OCI-M1 (cell line): ENCODE measurements around the gene ETFBKMT.

Experiments
- DNase-seq: peaks from one replicate; lab custom pipeline; 2025; lab: John Stamatoyannopoulos, UW

Gene ETFBKMT, protein sequence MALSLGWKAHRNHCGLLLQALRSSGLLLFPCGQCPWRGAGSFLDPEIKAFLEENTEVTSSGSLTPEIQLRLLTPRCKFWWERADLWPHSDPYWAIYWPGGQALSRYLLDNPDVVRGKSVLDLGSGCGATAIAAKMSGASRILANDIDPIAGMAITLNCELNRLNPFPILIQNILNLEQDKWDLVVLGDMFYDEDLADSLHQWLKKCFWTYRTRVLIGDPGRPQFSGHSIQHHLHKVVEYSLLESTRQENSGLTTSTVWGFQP

GRCh38 chr12:31659087-31659942 lies at the start of gene ETFBKMT:
Gene ETFBKMT (plus strand): TSS chr12:31659688. CDS start chr12:31661954, 2,266 bp downstream.
- DNase-seq: peak; percentile 98

GRCh38 chr12:31612819-31613218 lies 46.7 kb upstream of the ETFBKMT start:
- no peak for DNase-seq

GRCh38 chr12:31618228-31619025 lies 41.1 kb upstream of the ETFBKMT start:
- peak; percentile 79 for DNase-seq

- no peak for DNase-seq
Observed at GRCh38 chr12:31620311-31620710, 39.2 kb upstream of the ETFBKMT start.

GRCh38 chr12:31622038-31622437 lies 37.5 kb upstream of the ETFBKMT start:
- DNase-seq: peak; percentile 28

GRCh38 chr12:31626270-31626995 lies 33.1 kb upstream of the ETFBKMT start:
- DNase-seq: no peak

- DNase-seq: no peak
Observed at GRCh38 chr12:31627456-31628054, 31.9 kb upstream of the ETFBKMT start.

- peak; percentile 75 for DNase-seq
Observed at GRCh38 chr12:31629756-31630732, 29.4 kb upstream of the ETFBKMT start.

DNA sequence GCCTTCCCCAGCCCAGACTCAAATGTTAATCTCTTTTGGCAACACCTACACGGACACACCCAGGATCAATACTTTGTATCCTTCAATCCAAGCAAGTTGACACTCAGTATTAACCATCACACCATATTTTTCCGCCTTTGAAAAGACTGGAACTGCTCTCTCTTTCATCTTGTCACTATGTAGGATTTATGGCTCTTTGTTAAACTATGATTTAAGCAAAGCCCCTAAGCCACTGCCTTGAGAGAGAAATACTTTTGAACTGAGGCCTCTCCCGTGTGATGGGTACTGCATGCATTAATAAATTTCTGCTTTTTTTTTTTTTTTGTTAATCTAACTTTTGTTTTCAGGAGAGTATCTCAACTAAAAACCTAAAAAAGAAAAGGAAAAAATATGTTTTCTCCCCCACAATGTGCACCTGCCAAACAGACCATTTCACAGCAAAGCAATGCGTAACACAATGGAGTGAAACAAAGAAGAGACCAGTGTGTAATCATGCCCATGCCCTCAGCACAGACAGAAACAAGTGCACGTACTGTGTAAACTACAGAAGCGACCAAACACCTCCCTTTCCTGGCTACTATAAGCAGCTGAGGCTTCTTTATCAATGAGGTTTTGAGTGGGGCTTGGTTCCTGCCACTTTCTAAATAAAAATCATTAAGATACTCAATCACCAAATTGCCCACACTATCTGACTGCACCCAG lies 28.3 kb upstream of the ETFBKMT start:
- DNase-seq: no peak

GRCh38 chr12:31631809-31632208 lies 27.7 kb upstream of the ETFBKMT start:
- DNase-seq: peak; percentile 23

DNA sequence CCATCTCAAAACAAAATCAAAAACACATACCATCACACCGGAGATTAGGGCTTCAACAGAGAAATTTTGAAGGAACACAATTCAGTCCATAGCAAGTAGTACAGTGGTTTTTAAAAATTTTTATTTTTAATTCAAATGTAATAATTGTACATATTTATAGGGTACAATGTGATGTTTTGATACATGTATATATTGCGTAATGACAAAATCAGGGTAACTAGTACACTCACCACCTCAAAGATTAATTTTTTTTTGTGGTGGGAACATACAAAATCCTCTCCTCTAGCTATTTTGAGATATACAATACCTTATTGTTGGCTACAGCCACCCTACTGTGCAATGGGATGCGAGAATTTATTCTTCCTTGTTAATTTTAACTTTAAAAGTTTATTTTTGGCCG lies 26.0 kb upstream of the ETFBKMT start:
- no peak for DNase-seq

DNA sequence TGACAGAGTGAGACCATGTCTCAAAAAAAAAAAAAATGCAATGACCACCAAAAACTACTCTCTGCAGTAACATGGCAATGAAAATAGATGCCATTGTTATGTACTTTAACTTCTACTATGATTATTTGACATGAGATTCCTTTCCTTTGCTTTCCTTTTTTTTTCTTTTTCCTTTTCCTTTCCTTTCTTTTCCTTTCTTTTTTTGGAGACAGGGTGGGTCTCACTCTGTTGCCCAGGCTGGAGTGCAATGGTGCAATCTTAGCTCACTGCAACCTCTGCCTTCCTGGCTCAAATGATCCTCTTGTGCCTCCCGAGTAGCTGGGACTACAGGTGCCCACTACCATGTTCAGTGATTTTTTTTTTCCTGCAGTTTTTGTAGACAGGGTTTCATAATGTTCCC lies 24.9 kb upstream of the ETFBKMT start:
- DNase-seq: no peak

DNA sequence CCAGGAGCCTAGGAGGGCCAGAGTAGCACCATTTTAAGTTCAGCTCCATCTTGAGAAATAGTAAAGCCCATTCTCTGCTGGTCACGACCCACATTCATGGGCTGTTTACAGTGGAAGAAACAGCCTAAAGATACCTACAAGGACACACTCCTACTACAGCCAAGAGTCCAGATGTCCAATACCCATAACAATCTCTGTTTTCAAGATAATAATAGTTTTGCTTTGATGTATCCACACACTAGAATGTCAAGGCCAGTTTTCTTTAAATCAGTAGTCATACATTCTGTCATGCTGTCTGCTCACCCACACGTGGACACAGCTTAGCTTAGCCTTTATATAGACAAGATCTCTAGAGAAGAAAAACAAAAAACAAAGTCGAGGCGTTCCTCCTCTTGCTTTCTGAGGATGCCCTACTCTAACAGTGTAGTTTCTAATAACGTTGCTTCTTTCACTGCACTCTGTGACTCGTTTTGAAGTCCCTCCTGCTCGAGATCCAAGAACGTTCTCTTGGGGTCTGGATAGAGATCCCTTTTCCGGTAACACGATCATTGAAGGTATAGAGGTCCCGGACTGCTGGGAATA lies 17.9 kb upstream of the ETFBKMT start:
- no peak for DNase-seq

DNA sequence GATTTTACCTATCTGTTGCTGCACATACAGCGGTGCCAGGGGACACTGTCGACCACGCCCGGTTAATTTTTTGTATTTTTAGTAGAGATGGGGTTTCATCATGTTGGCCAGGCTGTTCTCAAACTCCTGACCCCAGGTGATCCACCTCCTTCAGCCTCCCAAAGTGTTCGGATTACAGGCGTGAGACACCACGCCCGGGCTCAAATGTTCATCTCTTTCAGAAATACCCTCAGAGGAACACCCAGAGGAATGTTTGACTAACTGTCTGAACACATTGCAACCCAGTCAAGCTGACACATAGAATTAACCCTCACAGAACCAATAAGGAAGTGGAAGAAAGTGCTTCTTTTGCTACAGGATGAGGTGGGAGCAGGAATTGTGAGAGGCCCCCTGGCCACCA lies 15.0 kb upstream of the ETFBKMT start:
- no peak for DNase-seq

- DNase-seq: no peak
Observed at GRCh38 chr12:31645924-31646323, 13.6 kb upstream of the ETFBKMT start.

- peak; percentile 23 for DNase-seq
Observed at GRCh38 chr12:31647086-31647491, 12.4 kb upstream of the ETFBKMT start.

DNA sequence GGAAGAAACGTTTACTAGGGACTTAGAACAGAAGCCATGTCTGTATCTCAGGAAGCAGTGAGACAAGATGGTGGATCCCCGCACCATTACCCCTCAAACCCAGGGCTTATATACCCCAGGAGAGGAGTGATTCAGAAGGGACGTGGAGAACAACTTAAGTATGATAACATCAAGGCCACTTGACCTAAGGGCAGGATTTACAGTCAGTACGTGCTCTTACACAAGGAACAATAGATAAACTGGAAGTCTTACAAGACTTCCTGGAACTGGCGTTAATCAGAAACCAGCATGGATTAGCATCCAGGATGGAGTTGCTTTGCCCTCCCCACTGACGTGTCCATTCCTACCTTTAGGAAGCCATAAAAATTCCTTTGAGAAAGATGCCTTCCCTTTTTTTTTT lies 8.6 kb upstream of the ETFBKMT start:
- peak; percentile 45 for DNase-seq

GRCh38 chr12:31651893-31652521 lies 7.5 kb upstream of the ETFBKMT start:
- DNase-seq: no peak

GRCh38 chr12:31655208-31655607 lies 4.3 kb upstream of the ETFBKMT start:
- DNase-seq: no peak
